Gastroesophageal sphincter (tissue), 4 donors: ENCODE data around the gene NADK2. TPM values are rescaled to one million over a fixed set of nuclear protein-coding genes. Genes with fewer than 3 reads are reported as not detected.

Experiments
- ATAC-seq: fragments of 150-250 bp; one replicate; pipeline ENCODE4 v1.9.1; 2016; ENCODE audit warnings: mild to moderate bottlenecking, moderate library complexity
- H3K27ac ChIP-seq, 4 donors: fragments of 200-600 bp; sonication (generic) in 3 of 4; 1 replicate in 3 of 4; 2 replicates in 1 of 4; pipeline ENCODE4 v1.5.1; 2016 to 2019
- H3K27me3 ChIP-seq: fragments of 200-600 bp; sonication (generic); one replicate; pipeline ENCODE4 v1.5.1; 2019
- H3K36me3 ChIP-seq, 2 donors: fragments of 200-600 bp; sonication (generic); one replicate each; pipeline ENCODE4 v1.5.1; 2019; ENCODE audit warnings: control low read depth in 1 of 2
- H3K4me1 ChIP-seq, 3 donors: fragments of 200-600 bp; sonication (generic); 1 replicate in 2 of 3; 2 replicates in 1 of 3; pipeline ENCODE4 v1.5.1; 2016 to 2019; ENCODE audit warnings: control low read depth in 2 of 3
- H3K4me3 ChIP-seq, 2 donors: fragments of 200-600 bp; sonication (generic); one replicate each; pipeline ENCODE4 v1.5.1; 2019; ENCODE audit warnings: mild to moderate bottlenecking in 1 of 2, moderate library complexity in 1 of 2
- H3K9me3 ChIP-seq, 3 donors: fragments of 200-600 bp; sonication (generic); one replicate each; pipeline ENCODE4 v1.5.1; 2017 to 2019; ENCODE audit warnings: control low read depth in 2 of 3
- EP300 ChIP-seq: sonication (generic); formaldehyde crosslinking; IDR thresholded peaks from one replicate; pipeline ENCODE4 v1.6.1; 2017; ENCODE audit warnings: antibody characterized with exemption, mild to moderate bottlenecking
- POLR2A ChIP-seq, 2 donors: fragments of 450-650 bp; IDR thresholded peaks; one replicate each; pipeline ENCODE4 v1.6.1; 2017; ENCODE audit warnings: antibody characterized with exemption in 2 of 2, mild to moderate bottlenecking in 2 of 2, moderate library complexity in 1 of 2
- POLR2AphosphoS5 ChIP-seq: sonication (generic); formaldehyde crosslinking; IDR thresholded peaks from one replicate; pipeline ENCODE4 v1.6.1; 2017; ENCODE audit warnings: antibody characterized with exemption
- WGBS, 2 donors: methylation state at CpG; one replicate each; pipeline ENCODE4 v1.1.5; 2018; ENCODE audit warnings: low coverage in 1 of 2; 5-methylcytosine and 5-hydroxymethylcytosine counted together
- total RNA-seq, 4 donors: library from RNA; depleted of rRNA; stranded (reverse); fragments of >200 nt; gene quantifications; one replicate each; pipeline ENCODE4 v1.1.0, GENCODE V29; 2016
- TF ChIP-seq, protein P1 (sequence below), 4 experiments: fragments of 200-600 bp in 2 of 4; fragments of 450-650 bp in 2 of 4; sonication (generic) in 1 of 4; IDR thresholded peaks; one replicate each; pipeline ENCODE4 v1.5.1; 2017 to 2019; ENCODE audit warnings: antibody characterized with exemption in 4 of 4, mild to moderate bottlenecking in 2 of 4, moderate library complexity in 2 of 4

The NADK2 gene
- total RNA-seq, 4 donors from 2014 or later: 43.5 to 90.6 (median 60.9) TPM

DNA sequence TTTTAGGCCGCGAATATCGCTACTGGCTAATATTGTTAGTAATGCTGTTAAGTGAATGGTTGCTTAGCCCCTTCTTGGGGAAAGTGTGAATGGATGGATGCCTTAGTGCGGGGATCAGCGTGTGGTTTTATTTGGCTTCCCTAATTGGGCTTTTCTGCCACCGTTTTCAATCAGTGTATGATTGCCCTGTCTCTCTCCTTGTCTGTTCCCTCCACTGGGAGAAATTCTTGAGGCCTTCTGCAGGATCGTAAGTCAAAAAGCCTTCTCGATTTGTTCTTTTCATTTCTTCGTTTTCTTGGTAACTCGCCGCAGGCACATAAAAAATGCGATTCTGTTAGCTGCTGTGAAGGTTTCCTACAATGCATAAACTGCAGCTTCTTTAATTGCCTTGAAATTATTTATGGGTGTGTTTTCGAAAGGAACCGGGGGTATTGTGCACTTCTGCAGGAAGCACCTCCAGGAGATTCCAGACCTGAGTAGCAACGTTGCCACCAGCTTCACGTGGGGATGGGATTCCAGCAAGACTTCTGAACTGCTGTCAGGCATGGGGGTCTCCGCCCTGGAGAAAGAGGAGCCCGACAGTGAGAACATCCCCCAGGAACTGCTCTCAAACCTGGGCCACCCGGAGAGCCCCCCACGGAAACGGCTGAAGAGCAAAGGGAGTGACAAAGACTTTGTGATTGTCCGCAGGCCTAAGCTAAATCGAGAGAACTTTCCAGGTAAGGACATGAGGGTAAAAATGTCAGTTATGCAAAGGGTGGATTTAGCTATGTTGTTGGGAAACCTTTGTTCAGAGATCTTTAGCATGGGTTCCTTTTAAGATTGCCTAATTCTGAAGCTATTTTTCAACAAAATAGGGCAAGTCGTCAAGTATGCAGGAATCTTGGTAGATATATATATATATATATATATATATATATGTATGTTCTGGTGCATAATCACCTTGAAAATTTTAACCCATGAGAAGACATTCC, 89.1 kb downstream of the NADK2 start:
- peaks cover 0 to 54% (median 4%) of the 10 kb centered on the region in 3 donors for H3K4me1 ChIP-seq
- H3K27me3 ChIP-seq: no peaks in the 10 kb centered on the region
- TF ChIP-seq POLR2AphosphoS5: no peak
- H3K4me3 ChIP-seq: peak overlapping the region; percentile 73 to 86
- peak overlapping the region in 3 of 4 donors; percentile 78 to 87 (median 86) for H3K27ac ChIP-seq
- no peak for ATAC-seq
- 1 to 3% methylated on average over 12 to 20 of the region's 24 CpGs for WGBS, 2 donors
- H3K36me3 ChIP-seq: peaks cover 0 to 36% of the 10 kb centered on the region in 2 donors
- H3K9me3 ChIP-seq: no peaks in the 10 kb centered on the region

DNA sequence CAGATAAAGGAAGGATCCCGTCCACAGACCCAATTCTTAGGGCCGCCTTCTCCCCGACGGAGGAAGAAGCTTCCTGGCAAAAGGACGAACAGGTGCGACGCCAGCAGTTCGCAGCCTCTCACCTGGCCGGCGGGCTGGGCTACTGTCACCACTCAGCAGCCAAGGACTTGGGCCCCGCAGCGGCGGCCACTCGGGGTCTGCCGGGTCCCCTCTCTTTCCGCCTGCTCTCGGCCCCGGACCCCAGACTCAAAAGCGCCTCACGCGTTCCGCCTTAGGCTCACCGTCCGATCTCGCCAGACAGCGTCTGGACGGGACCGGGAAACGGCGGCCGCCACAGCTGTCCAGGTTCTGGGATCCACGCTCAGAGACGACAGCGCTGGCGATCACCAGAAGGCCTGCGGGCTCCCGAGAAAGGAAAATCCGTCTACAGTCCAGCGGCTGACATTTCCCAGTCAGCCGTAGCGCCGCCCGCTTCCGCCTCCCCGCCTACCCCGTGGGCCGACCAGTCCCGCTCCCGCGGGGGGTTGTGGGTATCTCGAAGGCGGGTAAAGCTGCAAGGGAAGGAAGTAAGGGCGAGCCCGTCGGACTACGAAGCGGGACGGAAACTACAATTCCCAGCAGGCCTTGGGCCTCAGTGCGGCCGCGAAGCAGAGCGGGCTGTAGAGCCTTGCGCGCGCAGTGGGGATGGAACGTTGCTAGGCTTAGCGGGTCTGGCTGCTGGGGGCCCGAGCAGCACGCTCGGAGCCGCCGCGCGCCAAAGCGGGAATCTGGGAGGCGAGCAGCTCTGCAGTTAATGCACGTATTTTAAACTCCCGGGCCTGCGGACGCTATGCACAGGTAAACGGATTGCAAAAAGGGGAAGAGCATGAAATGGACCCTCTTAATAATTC, 90.0 kb downstream of the NADK2 start, which contains the start of the genes LMBRD2 and SKP2:
Gene LMBRD2 (minus strand): TSS at position 454 of the 890 bp plus-strand sequence. CDS start 8,538 bp downstream, outside the sequence.
Gene SKP2 (plus strand): TSS at position 678 of the 890 bp plus-strand sequence. CDS start 152 bp downstream, at position 830.
- peak; percentile 99 for ATAC-seq
- no peaks in the 10 kb centered on the region for H3K9me3 ChIP-seq
- TF ChIP-seq POLR2AphosphoS5 (peak; percentile 76), POLR2A (IDR thresholded peaks at IDR 0.05) (peak; percentile 36 to 44)
- TF ChIP-seq, protein P1, sequence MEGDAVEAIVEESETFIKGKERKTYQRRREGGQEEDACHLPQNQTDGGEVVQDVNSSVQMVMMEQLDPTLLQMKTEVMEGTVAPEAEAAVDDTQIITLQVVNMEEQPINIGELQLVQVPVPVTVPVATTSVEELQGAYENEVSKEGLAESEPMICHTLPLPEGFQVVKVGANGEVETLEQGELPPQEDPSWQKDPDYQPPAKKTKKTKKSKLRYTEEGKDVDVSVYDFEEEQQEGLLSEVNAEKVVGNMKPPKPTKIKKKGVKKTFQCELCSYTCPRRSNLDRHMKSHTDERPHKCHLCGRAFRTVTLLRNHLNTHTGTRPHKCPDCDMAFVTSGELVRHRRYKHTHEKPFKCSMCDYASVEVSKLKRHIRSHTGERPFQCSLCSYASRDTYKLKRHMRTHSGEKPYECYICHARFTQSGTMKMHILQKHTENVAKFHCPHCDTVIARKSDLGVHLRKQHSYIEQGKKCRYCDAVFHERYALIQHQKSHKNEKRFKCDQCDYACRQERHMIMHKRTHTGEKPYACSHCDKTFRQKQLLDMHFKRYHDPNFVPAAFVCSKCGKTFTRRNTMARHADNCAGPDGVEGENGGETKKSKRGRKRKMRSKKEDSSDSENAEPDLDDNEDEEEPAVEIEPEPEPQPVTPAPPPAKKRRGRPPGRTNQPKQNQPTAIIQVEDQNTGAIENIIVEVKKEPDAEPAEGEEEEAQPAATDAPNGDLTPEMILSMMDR (IDR thresholded peaks at IDR 0.05): no peak
- H3K4me1 ChIP-seq: peaks cover 0 to 54% (median 4%) of the 10 kb centered on the region in 3 donors
- H3K4me3 ChIP-seq: peak within 1 kb of the TSS; percentile 73 to 86
- H3K36me3 ChIP-seq: peaks cover 0 to 27% of the 10 kb centered on the region in 2 donors
- peak within 1 kb of the TSS; percentile 60 to 87 (median 82) for H3K27ac ChIP-seq
- H3K27me3 ChIP-seq: no peaks in the 10 kb centered on the region
- 0 to 2% methylated on average over 6 to 7 of the region's 81 CpGs for WGBS, 2 donors

DNA sequence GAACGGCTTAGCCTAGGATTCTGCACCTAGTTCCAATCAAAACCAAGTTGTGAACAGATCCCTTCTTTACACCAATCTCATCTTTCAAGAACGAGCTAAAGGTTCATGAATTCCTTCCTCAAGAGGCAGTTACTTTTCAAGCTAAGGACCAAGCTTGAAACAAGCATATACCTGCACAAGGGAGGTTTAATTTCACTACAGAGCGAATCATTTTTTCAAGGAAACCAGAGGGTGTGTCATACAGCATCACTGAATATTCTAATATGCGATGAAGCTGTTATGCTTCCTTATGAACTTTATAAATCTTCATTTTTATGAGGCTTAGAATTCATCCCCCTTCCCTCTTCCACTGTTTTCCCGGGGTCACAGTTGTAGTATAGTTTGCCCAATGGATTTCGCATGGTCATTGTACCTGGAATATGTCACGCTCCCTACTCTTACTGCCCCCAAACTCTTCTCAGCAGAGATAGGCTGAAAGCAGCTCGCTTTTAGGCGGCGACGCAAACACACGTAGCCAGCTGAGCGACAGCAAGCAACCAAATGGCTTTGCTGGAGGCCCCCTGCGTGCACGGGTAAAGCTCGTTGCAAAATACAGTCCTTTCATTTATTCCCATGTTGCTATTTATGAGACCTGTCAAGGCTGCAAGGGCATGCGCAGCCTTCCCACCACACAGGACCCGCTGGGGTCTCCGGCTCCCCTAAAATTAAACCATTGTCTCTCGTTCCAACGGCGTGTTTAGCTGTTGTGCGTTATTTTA, 90.9 kb downstream of the NADK2 start:
- Histone ChIP-seq H3K36me3 (peaks cover 0 to 18% of the 10 kb centered on the region in 2 donors), H3K27ac (peak overlapping the region in 3 of 4 donors; percentile 78 to 87 (median 86)), H3K4me1 (peaks cover 0 to 47% (median 4%) of the 10 kb centered on the region in 3 donors), H3K27me3 (no peaks in the 10 kb centered on the region), H3K4me3 (peak overlapping the region; percentile 73 to 86), H3K9me3 (no peaks in the 10 kb centered on the region)
- ATAC-seq: no peak
- no peak for TF ChIP-seq POLR2AphosphoS5
- no peak for TF ChIP-seq EP300
- no peak for TF ChIP-seq POLR2A (IDR thresholded peaks at IDR 0.05)
- TF ChIP-seq, protein P1 (IDR thresholded peaks at IDR 0.05): no peak
- WGBS, 2 donors: 4 to 19% methylated on average over 6 to 19 of the region's 23 CpGs

DNA sequence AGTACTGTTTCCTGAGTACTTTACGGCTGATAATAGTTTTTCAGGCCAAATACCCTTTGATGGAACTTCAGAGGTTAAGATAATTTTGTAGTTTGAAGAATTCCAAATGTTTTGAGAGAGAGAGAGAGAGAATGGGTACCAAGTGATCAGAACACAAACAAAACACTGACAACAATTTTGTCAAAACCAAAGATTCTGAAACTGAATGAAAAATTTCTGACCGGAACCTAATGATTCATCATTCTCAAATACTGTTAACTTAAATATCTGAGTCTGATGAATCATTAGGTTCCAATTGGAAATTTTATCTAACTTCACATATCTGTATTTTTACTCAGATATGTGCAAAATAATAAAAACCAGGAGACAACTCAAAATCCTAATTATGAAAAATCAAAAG, 94.0 kb downstream of the NADK2 start:
- ATAC-seq: no peak
- Histone ChIP-seq H3K4me1 (peaks cover 0 to 28% (median 4%) of the 10 kb centered on the region in 3 donors), H3K9me3 (no peaks in the 10 kb centered on the region), H3K27ac (no peak overlapping the region), H3K4me3 (no peak overlapping the region), H3K36me3 (peaks cover 0 to 3% of the 10 kb centered on the region in 2 donors), H3K27me3 (no peaks in the 10 kb centered on the region)
- 90 to 94% methylated on average over 1 to 2 of the region's 2 CpGs for WGBS, 2 donors
- TF ChIP-seq POLR2A (IDR thresholded peaks at IDR 0.05): no peak
- TF ChIP-seq POLR2AphosphoS5: no peak
- TF ChIP-seq EP300: no peak

DNA sequence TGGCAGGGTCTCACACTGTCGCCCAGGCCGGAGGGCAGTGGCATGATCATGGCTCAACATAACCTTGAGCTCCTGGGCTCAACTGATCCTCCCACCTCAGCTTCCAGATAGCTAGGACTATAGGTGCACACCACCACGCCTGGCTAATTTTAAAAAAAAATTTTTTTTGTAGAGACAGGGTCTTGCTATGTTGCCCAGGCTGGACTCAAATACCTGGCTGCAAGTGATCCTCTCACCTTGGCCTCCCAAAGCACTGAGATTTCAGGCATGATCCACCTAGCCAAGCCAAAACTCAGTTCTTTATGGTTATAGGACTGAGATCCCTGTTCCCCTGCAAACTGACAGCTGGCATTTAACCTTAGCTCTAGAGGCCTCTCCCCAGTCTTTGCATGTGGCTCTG, 95.3 kb downstream of the NADK2 start:
- Histone ChIP-seq H3K36me3 (peaks cover 0 to 16% of the 10 kb centered on the region in 2 donors), H3K9me3 (no peaks in the 10 kb centered on the region), H3K4me3 (no peak overlapping the region), H3K27me3 (no peaks in the 10 kb centered on the region), H3K4me1 (peaks cover 0 to 25% (median 4%) of the 10 kb centered on the region in 3 donors), H3K27ac (no peak overlapping the region)
- 60 to 67% methylated on average over 3 of the region's 3 CpGs for WGBS, 2 donors
- no peak for TF ChIP-seq POLR2AphosphoS5
- no peak for TF ChIP-seq EP300
- TF ChIP-seq POLR2A (IDR thresholded peaks at IDR 0.05): no peak
- TF ChIP-seq, protein P1 (IDR thresholded peaks at IDR 0.05): no peak
- ATAC-seq: no peak
